ENCODE measurements around the gene IFT81.
"Not testable (repeated sequence)": the region's sequence is repeated elsewhere in the genome, so short reads cannot be mapped to it uniquely, and the experiment has no call there.

Gene IFT81

DNA sequence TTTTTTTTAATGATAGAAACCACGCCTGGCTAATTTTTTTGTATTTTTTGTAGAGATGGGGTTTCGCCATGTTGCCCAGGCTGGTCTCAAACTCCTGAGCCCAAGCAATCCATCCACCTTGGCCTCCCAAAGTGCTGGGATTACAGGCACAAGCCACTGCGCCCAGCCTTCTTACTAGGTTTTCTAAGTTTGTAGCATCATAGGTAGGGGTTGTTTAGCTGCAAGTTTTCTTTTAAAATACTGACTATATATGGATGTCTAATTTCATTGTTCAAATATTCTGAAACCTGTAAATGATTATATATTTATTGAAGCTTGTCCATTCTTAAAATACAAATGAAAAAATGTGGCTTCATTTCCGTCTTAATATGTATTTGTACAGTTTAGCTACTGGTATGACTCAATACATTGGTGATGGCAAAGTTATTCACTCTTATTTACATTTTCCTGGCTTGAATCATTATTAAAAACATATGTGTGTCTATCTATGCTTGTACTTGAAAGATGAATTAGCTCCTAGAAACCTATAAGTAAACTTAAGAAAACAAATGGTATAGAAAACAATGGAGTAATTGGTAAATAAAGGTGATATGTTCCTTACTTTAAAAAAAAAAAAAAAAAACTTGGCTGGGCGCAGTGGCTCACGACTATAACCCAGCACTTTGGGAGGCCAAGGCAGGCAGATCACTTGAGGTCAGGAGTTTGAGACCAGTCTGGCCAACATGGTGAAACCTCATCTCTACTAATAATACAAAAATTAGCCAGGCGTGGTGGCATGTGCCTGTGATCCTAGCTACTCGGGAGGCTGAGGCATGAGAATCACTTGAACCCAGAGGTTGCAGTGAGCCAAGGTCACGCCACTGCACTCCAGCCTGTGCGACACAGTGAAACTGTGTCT lies 87.7 kb downstream of the IFT81 start:
- not testable (repeated sequence) for DNase-seq

GRCh38 chr12:110217996-110218674 lies 94.0 kb downstream of the IFT81 start:
- no peak for DNase-seq

GRCh38 chr12:110222027-110222426 lies 97.9 kb downstream of the IFT81 start:
- DNase-seq = no peak

GRCh38 chr12:110222433-110222832 lies 98.3 kb downstream of the IFT81 start:
- no peak for DNase-seq

DNA sequence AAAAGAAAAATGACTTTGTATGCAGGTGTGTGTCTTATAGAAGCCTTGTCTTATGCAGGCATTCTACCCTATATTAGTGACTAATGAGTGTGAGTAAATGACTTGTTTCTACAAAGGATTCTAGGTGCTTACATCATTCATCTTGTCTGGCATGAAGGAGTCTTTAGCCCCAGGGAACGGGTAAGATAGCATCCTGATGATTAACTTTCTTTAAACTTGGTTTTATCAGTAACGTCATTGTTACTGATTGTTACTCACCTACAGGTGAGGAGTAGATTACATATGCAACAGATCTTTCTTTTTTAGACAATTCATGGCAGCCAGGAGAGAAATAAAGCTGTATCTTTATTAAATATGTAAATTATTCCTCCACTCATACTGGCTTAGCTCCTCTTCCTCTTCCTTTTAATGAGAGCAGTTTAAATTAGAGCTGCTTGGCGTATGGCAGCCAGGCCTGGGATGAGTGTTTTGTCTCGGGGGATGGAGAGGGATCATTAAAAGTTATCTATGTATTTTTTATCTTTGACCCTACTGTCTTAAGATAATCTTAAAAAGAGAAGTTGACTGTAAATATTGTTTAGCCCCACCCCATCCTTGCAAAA lies 99.7 kb downstream of the IFT81 start:
- DNase-seq = no peak

- no peak for DNase-seq
Measured at GRCh38 chr12:110224379-110225304, 100.5 kb downstream of the IFT81 start.

DNA sequence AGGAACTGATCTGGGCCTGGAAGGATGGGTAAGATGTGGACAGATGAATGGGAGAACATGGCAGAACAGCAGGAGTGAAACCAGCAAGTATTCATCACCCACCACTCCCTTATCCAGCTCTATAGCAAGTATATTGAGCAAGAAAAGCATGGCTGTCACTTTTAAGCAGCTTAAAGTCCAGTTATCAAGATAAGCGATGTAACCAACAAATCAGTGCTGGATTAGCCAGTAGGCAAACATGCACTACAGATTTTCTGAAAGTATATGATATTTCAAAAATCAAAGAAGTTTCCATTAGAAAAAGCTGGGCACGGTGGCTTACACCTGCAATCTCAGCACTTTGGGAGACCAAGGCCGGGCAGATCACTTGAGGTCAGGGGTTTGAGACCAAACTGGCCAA lies 103.0 kb downstream of the IFT81 start:
- no peak for DNase-seq

- DNase-seq = not testable (repeated sequence)
Measured at GRCh38 chr12:110228348-110228747, 104.2 kb downstream of the IFT81 start.

DNA sequence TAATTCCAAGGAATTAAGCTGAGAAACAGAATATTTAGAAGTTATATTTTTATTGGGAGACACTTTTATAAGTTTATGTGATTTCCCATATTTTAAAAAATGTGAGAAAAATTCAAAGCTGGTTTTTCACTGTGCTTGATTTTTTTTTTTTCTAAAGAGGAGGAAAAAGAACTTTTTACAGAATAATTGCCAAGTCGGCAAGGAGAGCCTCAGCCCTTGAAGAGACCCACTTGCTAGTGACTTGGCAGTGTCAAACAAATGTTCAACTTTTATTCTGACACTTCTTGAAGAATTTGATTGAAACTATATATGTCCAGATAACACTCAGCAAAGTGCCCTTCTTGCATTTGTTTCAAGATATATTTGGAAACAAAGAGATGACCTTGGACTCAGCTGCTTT lies 104.6 kb downstream of the IFT81 start:
- no peak for DNase-seq

DNA sequence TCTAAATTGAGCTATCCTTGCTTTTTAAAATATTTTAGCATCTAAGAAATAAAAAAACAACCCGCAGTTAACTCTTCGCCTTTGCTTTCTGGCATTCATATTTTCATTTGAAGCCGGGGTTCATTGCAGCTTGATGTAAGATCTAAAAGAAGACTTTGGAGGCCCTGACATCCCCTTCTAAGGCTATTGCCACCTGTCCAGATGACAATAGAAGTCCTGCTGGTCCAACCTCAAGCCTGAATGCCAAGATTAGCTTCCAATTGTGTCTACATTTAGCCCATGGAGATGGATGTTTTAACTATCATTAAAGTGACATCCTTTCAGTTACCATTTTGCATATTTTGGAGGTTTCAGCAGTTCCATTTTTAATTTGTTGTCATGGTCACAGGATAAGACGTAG lies 105.3 kb downstream of the IFT81 start:
- no peak for DNase-seq

GRCh38 chr12:110230655-110231054 lies 106.5 kb downstream of the IFT81 start:
- DNase-seq = no peak

- no peak for DNase-seq
Measured at GRCh38 chr12:110233212-110233903, 109.2 kb downstream of the IFT81 start.

- DNase-seq = no peak
Measured at GRCh38 chr12:110234331-110234751, 110.2 kb downstream of the IFT81 start.

DNA sequence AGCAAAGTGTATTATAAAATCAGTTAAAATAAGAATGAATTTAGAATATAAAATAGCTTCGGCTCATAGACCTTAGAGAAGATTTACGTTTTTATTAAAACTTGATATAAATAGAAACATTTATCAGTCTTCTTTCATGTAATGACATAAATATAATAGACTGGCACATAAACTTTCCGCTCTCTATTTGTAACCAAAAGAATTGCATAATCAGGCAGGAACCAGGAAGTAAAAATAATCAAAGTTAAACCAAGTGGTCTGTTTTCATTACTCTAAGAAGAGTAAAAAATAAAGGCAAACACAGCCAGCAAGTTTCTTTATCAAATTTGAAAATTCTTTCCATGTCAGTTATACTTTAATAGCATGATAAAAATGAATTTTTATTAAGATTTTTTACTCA lies 110.6 kb downstream of the IFT81 start:
- DNase-seq = no peak

GRCh38 chr12:110235383-110235782 lies 111.2 kb downstream of the IFT81 start:
- DNase-seq = no peak

GRCh38 chr12:110243227-110243626 lies 119.1 kb downstream of the IFT81 start:
- DNase-seq = no peak

GRCh38 chr12:110244372-110244771 lies 120.2 kb downstream of the IFT81 start:
- DNase-seq = no peak

- DNase-seq = no peak
Measured at GRCh38 chr12:110244829-110245228, 120.7 kb downstream of the IFT81 start.

GRCh38 chr12:110245369-110245772 lies 121.2 kb downstream of the IFT81 start:
- DNase-seq = peak; percentile 61

DNA sequence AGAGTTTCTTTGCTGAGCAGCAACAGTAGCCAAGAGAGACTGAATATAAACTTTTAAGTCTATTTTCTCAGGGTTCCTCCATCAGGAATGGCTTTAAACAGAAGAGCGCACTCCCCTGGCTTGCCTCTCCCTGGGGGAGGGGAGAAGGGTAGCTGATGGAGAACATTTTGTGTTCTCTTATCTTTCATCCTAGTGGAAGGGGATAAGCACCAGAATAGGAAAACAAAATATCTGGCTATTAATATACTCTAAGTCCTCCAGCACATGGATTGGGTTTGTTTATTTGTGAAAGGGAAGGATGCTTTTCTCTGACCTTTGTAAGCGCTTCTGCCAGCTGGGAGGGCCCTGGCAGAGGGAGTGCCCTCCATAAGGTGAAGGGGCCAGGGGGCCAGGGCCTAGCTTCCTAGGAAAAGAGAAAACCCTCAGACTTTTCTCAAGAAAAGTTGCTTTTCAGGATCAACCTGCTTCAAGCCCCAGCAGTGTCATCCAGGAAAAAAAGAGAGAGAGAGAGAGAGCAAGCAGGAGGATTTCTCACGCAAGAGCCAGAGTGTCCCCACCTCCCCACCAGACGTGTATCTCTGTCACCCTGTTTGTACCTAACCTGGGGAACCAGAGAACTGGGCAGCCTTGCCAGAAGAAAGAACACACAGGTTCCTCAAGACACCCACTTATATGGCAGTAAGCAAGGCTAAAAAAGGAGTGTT lies 122.6 kb downstream of the IFT81 start:
- no peak for DNase-seq

- no peak for DNase-seq
Measured at GRCh38 chr12:110247340-110248095, 123.4 kb downstream of the IFT81 start.

Data from activated CD4-positive, alpha-beta T cell treated with anti-CD3 and anti-CD28 coated beads, Interleukin-2, Interleukin-6, amounts not matched to agents 100 ng/mL and 50 ng/mL, durations not matched to agents 16 hours and 8 hours (primary cell).